ENCODE measurements around the gene OBP2B. TPM values are rescaled to one million over a fixed set of nuclear protein-coding genes. Genes with fewer than 3 reads are reported as not detected.

OBP2B gene
- total and polyA plus RNA-seq, 10 of the 15 experiments (the other 5 are each of a cell fraction or from before 2014, with no cell fraction given), result not detected

- ChIA-PET SMC1A (ENCODE audit: uncharacterized antibody, unreplicated experiment) (interaction anchor here (1.0 to 4.2 kb wide), 3 partner anchors 29 to 297 kb away, joined by 3 to 21 read pairs (median 14); no protein-coding TSS in a partner anchor), POLR2A (no interaction called here), CTCF (interaction anchor here (0.7 to 5.0 kb wide), 7 partner anchors 13 to 350 kb away, joined by 3 to 61 read pairs (median 3); no protein-coding TSS in a partner anchor), RAD21 (ENCODE audit: unreplicated experiment) (interaction anchor here (0.5 to 3.7 kb wide), 3 partner anchors 20 to 298 kb away, joined by 3 to 12 read pairs (median 5); partner anchors contain the start of gene SURF6)
- Histone ChIP-seq H3K4me3 (no peak overlapping the region), H3K27me3 (replicated peaks in 1 of 2; ENCODE audit: control insufficient read depth in 2 of 2, insufficient read depth in 2 of 2, low read length in 1 of 2) (peaks cover 0 to 5% of the 10 kb centered on the region in 2 experiments), H4K20me1 (ENCODE audit: control insufficient read depth, insufficient read depth) (no peaks in the 10 kb centered on the region), H3K27ac (ENCODE audit: control insufficient read depth, insufficient read depth) (no peak overlapping the region), H3K9ac (ENCODE audit: control insufficient read depth, insufficient read depth, low read length) (no peak overlapping the region), H3K79me2 (ENCODE audit: control insufficient read depth, insufficient read depth, low read length) (no peaks in the 10 kb centered on the region), H3K9me3 (replicated peaks; ENCODE audit: control insufficient read depth, insufficient read depth, low read length) (no peaks in the 10 kb centered on the region), H3K4me1 (ENCODE audit: control insufficient read depth, insufficient read depth, low read length) (no peaks in the 10 kb centered on the region), H2AFZ (ENCODE audit: control insufficient read depth, low read depth, low read length) (no peak overlapping the region), H3K36me3 (ENCODE audit: control insufficient read depth in 2 of 2, insufficient read depth in 2 of 2, low read length in 1 of 2) (no peaks in the 10 kb centered on the region), H3K4me2 (ENCODE audit: control insufficient read depth, insufficient read depth) (no peak overlapping the region)
- FAIRE-seq, result no peak
- TF ChIP-seq CTCF (IDR thresholded peaks at IDR 0.05 in 2 of 3, conservative IDR thresholded peaks at IDR 0.05 in 1 of 3; ENCODE audit: control insufficient read depth in 2 of 3, extremely low read depth in 1 of 3, insufficient read depth in 1 of 3, low read depth in 3 of 3, low read length in 3 of 3) (peak; percentile 23 to 33 (median 29); a peak in 3 of 6 replicates), MEF2B (IDR thresholded peaks at IDR 0.05; ENCODE audit: partially characterized antibody, poor library complexity, severe bottlenecking) (no peak)
- no peak for DNase-seq (ENCODE audit: low read depth, low spot score)
- WGBS (ENCODE audit: insufficient coverage, insufficient replicate concordance, low lambda C conversion rate, missing lambda C conversion rate), result 18% methylated on average over 21 of the region's 21 CpGs
- intact Hi-C loops (cut with micrococcal nuclease; ENCODE audit: unreplicated experiment), result loop anchor here (10.0 kb wide), 1 partner anchor 137 kb away; no protein-coding TSS in a partner anchor
- peak; percentile 40 for ATAC-seq
- no TSS peak for BruUV-seq (replicated peaks)
- in situ Hi-C loops (cut with MboI), result loop anchor here (5.0 kb wide), 1 partner anchor 299 kb away; no protein-coding TSS in a partner anchor
Observed at GRCh38 chr9:133188006-133188842, 20.8 kb downstream of the OBP2B start.

All from GM12878 (cell line).